HT1080 (cell line): Measurements from ENCODE around the gene ANKUB1. TPM values are rescaled to one million over a fixed set of nuclear protein-coding genes. Genes with fewer than 3 reads are reported as not detected.
"Not testable (repeated sequence)": the region's sequence is repeated elsewhere in the genome, so short reads cannot be mapped to it uniquely, and the experiment has no call there.

Experiments
- DNase-seq: peaks from one replicate; pipeline ENCODE4 v3.0.0-alpha.2; 2015; ENCODE audit warnings: low read depth
- polyA plus RNA-seq, 2 experiments: library from polyadenylated mRNA; depleted of rRNA; stranded (reverse); fragments of >200 nt; gene quantifications; 2 replicates each; pipeline ENCODE4 v1.2.3, GENCODE V29; 2015
- total RNA-seq: library from RNA; depleted of rRNA; stranded (reverse); fragments of >200 nt; shearing (Covaris generic); gene quantifications from 2 replicates; pipeline ENCODE4 v1.2.3, GENCODE V29; 2014; rRNA removed

Gene ANKUB1, protein sequence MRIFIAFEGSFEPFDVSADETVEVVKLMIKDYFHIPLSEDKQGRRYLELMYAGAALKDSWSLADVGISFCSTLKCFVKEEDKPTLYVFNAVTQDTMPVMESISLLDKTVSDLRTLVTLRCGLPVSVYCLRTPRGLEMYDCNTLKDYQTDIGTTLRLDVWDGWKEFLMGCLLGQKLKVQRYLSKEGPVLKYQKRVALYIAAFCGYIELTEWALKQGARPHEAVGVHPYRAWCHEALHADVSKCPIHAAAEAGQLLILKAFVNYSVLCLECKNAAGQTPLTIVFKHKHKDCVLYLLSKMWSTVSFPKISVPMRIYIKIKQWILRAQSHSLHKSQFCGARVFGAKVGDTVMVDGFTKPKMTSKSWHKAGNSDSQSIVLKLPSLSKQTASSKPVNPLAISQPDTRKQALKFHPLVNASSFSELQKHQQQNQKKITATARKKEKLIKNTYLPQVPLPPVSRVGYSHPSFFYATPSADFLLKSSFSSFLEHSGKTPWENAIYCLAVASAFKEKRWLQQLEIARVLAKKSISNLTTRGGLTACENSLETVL
- not detected in 2 replicates for total RNA-seq
- polyA plus RNA-seq (2015; cell fraction: cytosol; rRNA removed) = not detected in 2 replicates
- polyA plus RNA-seq (2015; cell fraction: nucleus; rRNA removed) = not detected in 2 replicates

GRCh38 chr3:149792452-149793270, at the start of gene ANKUB1:
TSS of gene ANKUB1 (minus strand) at chr3:149792554. CDS start at chr3:149792366, 188 bp downstream.
- DNase-seq = no peak

DNA sequence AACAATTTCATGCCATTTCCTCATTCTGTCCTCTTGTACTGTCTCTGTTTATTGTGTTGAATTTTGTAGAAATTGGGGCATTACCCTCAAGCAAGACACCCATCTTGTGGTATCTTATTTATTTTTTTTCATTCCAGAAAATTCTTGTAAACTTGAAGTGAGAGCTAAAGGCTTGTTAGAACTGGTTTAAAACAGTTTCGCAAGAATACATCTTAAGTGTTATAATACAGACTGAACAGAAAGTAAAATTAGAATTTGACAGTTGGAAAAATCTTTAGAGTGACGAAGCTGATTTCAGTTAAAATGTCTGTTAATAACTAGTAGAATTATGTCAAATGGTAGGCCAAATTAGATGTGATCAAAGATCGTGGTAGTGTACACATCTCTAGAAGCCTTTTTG, 47.5 kb upstream of the ANKUB1 start:
- DNase-seq = no peak

DNA sequence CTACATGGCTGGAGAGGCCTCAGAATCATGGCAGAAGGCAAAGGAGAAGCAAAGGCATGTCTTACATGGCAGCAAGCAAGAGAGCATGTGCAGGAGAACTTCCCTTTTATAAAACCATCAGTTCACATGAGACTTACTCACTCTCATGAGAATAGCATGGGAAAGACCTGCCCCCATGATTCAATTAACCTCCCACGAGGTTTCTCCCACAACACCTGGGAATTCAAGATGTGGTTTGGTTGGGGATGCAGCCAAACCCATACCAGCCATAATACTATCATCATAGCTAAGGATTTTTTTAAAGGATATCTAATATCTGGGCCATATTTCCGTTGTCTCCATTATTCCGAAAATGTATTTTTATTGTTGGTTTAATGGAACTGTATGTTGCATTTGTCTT, 47.1 kb upstream of the ANKUB1 start:
- not testable (repeated sequence) for DNase-seq

- DNase-seq = not testable (repeated sequence)
These were observed 46.1 kb upstream of the ANKUB1 start for GRCh38 chr3:149838491-149838890.

DNA sequence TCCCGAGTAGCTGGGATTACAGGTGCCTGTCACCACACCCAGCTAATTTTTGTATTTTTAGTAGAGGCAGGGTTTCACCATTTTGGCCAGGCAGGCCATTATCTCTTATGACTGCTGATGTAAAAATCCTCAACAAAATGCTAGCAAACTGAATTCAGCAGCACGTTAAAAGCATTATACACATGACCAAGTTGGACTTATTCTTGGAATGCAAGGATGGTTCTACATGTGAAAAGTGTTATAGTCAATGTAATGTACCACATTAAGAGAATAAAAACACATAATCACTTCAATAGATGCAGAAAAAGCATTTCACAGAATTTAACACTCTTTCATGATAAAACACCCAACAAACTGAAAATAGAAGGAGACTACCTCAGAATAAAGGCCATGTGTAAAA, 40.9 kb upstream of the ANKUB1 start:
- DNase-seq = no peak

DNA sequence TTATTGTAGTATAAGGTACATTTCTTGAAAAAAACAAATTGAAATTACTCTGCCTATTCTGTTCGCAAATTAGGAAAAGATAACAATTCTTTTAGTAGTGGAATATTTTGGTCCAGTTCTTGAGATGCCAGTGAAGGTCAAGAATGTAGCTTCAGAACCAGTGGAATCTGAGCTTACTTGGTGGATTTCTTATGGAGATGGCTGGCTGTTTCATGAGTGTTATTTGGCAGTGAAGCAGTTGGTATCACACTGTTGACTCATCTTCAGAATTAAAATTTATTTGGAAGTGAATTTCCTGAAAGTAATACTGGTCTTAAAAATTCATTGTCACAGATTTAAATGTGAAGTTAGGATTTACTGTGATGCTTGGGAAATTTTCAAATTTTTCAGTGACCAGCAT, 39.7 kb upstream of the ANKUB1 start:
- no peak for DNase-seq

DNA sequence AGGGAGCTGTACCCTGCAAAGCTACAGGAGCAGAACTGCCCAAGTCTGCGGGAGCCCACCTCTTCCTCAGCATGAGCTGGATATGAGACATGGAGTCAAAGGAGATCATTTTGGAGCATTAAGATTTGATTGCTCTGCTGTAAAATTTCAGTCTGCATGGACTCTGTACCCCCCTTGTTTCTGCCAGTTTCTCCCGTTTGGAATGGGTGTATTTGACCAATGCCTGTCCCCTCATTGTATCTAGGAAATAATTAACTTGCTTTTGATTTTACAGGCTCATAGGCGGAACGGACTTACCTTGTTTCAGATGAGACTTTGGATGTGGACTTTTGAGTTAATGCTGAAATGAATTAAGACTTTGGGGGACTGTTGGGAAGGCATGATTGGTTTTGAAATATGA, 39.0 kb upstream of the ANKUB1 start:
- no peak for DNase-seq

DNA sequence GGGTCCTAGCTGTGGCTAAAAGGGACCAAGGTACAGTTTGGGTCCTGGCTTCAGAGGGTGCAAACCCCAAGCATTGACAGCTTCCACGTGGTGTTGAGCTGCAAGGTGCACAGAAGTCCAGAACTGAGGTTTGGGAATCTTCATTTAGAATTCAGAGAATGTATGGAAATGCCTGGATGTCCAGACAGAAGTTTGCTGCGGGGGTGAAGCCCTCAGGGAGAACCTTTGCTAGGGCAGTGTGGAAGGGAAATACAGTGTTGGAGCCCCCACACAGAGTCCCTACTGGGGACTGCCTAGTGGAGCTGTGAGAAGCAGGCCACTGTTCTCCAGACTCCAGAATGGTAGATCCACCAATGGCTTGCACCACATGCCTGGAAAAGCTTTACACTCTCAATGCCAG, 38.5 kb upstream of the ANKUB1 start:
- DNase-seq = no peak

GRCh38 chr3:149829631-149830030, 37.3 kb upstream of the ANKUB1 start:
- not testable (repeated sequence) for DNase-seq

- DNase-seq = no peak
These were observed 36.0 kb upstream of the ANKUB1 start for GRCh38 chr3:149828390-149828789.

- no peak for DNase-seq
These were observed 34.3 kb upstream of the ANKUB1 start for GRCh38 chr3:149826636-149827035.

GRCh38 chr3:149820183-149820582, 27.8 kb upstream of the ANKUB1 start:
- DNase-seq = peak; percentile 38

GRCh38 chr3:149819432-149819831, 27.1 kb upstream of the ANKUB1 start:
- no peak for DNase-seq

- DNase-seq = peak; percentile 73
These were observed 24.6 kb upstream of the ANKUB1 start for GRCh38 chr3:149816986-149817385.

DNA sequence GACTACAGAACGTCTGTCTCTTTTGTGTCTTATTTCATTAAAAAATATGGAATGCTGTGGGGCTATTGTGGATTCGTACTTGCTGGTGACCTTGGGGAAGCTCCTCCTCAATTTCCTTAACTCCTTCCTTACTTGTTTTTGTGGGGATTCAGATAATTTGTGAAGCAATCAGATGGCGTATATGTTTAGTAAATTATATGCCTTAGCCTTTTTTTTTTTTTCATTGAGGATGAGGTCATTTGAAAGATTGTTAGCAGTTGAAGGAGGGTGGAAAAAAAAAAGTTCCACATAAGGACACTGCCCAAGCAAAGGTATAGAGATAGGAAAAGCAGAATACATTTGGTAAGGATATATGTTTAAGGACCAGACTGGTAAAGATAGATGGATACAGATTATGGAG, 24.0 kb upstream of the ANKUB1 start:
- DNase-seq = no peak

DNA sequence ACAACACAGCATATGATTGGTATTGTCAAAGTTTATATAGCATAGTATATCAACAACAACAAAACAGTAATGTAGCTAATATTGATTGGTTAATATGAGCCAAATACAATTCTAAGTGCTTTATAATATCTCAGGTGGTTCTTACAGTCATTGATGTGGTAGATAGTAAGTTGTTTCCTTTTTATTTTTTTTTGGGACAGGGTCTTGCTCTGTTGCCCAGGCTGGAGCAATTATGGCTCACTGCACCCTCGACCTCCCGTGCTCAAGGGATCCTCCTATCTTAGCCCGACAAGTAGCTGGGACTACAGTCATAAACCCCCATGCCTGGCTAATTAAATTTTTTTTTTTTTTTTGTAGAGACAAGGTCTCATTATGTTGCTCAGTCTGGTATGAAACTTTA, 23.4 kb upstream of the ANKUB1 start:
- DNase-seq = no peak

- no peak for DNase-seq
These were observed 23.0 kb upstream of the ANKUB1 start for GRCh38 chr3:149815321-149815720.

DNA sequence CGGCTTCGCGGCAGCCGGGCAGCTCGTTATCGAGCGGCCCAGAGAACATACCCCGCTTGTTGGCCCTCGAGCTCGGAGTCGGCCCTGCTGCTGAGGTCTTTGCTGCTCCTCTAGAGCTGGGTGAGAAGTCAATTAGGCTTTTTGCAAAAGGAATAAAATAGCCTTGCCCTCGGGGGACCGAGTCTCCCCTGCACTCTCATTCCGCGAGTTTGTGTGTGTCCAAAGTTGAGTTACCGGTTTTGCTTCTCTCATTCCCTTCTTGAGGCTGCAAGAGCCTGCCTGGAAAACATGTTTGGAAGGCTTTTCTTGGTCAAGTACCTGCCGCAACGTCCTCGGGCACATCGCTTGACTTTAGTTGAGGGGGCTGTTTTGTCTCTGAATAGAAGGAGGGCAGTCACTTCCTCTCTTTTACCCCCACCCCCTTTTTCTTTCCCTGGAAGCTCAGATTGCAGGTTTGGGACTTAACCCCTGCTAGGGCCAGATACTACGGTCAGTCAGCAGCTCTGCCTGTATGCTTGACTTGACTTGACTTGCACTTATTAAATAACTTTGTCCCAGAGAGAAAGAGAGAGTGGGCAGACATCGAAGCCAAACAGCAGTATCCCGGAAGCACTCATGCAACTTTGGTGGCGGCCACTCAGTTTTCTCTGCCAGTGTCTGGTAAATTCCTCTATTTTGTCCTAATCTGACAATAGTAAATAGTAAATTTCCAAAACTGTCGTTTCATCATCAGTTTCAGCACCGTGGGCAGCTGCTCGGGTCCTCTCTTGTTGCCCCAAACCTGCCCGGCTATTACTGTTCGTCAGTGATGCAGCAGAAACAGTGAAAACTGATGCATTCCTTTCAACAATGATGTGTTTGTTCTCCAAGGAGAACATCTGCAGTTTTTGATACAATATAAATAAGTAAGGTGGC, 21.3 kb upstream of the ANKUB1 start:
- DNase-seq = peak; percentile 52

- DNase-seq = peak; percentile 96
These were observed 20.4 kb upstream of the ANKUB1 start, which contains the start of gene RNF13 for GRCh38 chr3:149812606-149813366. TSS of gene RNF13 (plus strand) at chr3:149813215. CDS start at chr3:149846027, 32,812 bp downstream.

DNA sequence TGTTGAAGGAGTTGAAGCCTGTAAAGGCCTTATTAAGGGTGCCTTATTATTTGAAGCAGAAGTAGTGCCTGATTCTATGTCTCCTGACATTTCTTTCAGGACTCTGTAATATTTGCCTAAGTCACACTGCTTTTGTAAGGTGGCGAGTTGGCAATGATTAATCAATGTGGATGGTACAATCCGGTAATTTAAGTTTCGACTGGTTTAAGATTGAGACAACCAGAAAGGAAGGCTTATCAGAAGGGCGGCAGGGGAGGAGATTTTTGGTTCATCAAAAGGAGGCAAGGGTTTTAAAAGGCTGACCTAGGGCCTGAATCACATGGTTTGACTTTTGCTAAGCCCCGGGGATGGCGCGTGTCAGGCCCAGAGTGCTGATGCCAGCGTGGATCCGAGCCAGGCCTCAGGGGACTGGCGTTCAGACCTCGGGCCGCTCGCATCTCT, 19.8 kb upstream of the ANKUB1 start:
- DNase-seq = no peak
